Adrenal gland (tissue), 12 donors: ENCODE results near the gene TBC1D22A. TPM values are rescaled to one million over a fixed set of nuclear protein-coding genes. Genes with fewer than 3 reads are reported as not detected.

ENCODE experiments used
- DNase-seq, 7 donors: peaks; one replicate each; pipeline ENCODE4 v3.0.0-alpha.2; 2019 to 2020
- H3K27ac ChIP-seq, 5 donors: fragments of 200-600 bp; sonication (generic) in 4 of 5; 1 replicate in 3 of 5; 2 replicates in 2 of 5; pipeline versions ENCODE4 v1.5.1 to v1.8.0; 2016 to 2020; ENCODE audit warnings: mild to moderate bottlenecking in 1 of 5
- H3K27me3 ChIP-seq: fragments of 200-600 bp; 2 replicates; pipeline ENCODE4 v1.8.0; 2021
- H3K36me3 ChIP-seq, 2 donors: fragments of 200-600 bp; replicated peaks in 1 of 2; 1 replicate in 1 of 2; 2 replicates in 1 of 2; pipeline versions ENCODE4 v1.5.1 to v1.8.0; 2018 to 2022
- H3K4me1 ChIP-seq, 2 donors: fragments of 200-600 bp; replicated peaks in 1 of 2; 1 replicate in 1 of 2; 2 replicates in 1 of 2; pipeline versions ENCODE4 v1.5.1 to v1.8.0; 2018 to 2021
- H3K4me3 ChIP-seq, 4 donors: fragments of 200-600 bp; sonication (generic) in 3 of 4; one replicate each; pipeline ENCODE4 v1.5.1; 2016 to 2018
- H3K9me3 ChIP-seq, 3 donors: fragments of 200-600 bp; sonication (generic) in 1 of 3; replicated peaks in 1 of 3; 1 replicate in 2 of 3; 2 replicates in 1 of 3; pipeline versions ENCODE4 v1.5.1 to v1.8.0; 2016 to 2021
- CTCF ChIP-seq, 6 experiments: fragments of 450-650 bp in 4 of 6; fragments of 200-600 bp in 2 of 6; sonication (generic) in 1 of 6; IDR thresholded peaks; 1 replicate in 5 of 6; 2 replicates in 1 of 6; pipeline versions ENCODE4 v1.5.1 to v1.8.0; 2016 to 2021; ENCODE audit warnings: antibody characterized with exemption in 6 of 6, mild to moderate bottlenecking in 2 of 6, moderate library complexity in 1 of 6
- POLR2A ChIP-seq, 2 donors: fragments of 450-650 bp; IDR thresholded peaks; one replicate each; pipeline ENCODE4 v1.6.1; 2017; ENCODE audit warnings: antibody characterized with exemption in 2 of 2, mild to moderate bottlenecking in 2 of 2, moderate library complexity in 1 of 2
- WGBS, 4 donors: extraction: QIAGEN DNeasy Blood & Tissue Kit in 2 of 4; methylation state at CpG; one replicate each; pipeline versions ENCODE4 v1.1.5 to v1.1.7; 2013 to 2017; 5-methylcytosine and 5-hydroxymethylcytosine counted together
- intact Hi-C, 2 donors: fragments of 100-400 bp; cut with DNase I; formaldehyde crosslinking; loops; one replicate each; pipeline versions ENCODE4 v1.14.1 to v1.15.0; 2022 to 2023
- polyA plus RNA-seq, 3 donors: library from polyadenylated mRNA; stranded (reverse); fragments of 200-250 nt in 2 of 3; fragments of 350-450 nt in 1 of 3; fragmentation: Illumina TruSeq in 1 of 3; extraction: RNeasy Lipid Tissue Mini Kit (QIAGEN cat#74804) in 1 of 3; gene quantifications; one replicate each; pipeline ENCODE4 v1.2.3, GENCODE V29; 2013 to 2014
- total RNA-seq, 9 donors: library from RNA; depleted of rRNA in 4 of 9; stranded (reverse); fragments of >200 nt in 4 of 9; fragments of 120-200 nt in 1 of 9; fragmentation: NEBNext Ultra II Directional in 1 of 9; extraction: Animal tissue kit (Norgen Biotek cat#: 25700) in 1 of 9; gene quantifications; one replicate each; pipeline versions ENCODE4 v1.1.0 to v1.2.4, GENCODE V29; 2013 to 2023
- donor health status: healthy with polysubstance abuse.
- donor health status: Bipolar disorder and iron deficiency.
- donor health status: DM: yes; HTN: yes; CAD: no.
- donor health status: DM: no; HTN: no; CAD: no.
- donor health status: DM: no; HTN: no; CAD: no.
- donor health status: DM: yes; HTN: yes; CAD: no.

TBC1D22A gene
- total and polyA plus RNA-seq, 12 donors, result 11.5 to 44.2 (median 28.1) TPM

DNA sequence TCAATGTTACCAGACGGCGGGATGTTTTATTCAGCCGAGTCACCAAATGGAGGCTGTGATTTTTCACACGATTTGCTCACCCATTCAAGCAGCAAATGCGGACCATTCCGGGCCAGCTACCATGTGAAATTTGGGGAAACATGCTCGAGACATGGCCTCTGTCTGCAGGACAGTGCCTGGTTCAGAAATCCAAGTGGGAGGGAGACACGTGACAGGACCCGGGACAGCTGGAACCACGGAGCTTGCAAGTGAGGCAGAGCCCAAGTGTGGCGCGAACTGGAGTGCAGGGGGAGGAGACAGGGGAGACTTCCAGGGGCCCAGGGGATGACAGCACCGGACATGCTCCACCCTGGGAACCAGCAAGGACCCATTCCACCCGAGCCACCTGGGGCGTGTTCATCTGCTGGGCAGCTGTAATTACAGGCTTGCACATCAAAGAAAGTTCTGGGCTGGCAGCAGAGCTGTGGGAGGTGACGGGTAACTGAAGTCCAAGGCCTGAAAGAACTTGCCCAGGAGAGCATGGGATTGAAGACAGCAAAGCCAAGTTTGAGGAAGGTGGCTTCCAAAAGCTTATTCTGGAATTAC is 40.9 kb upstream of the TBC1D22A start:
- Histone ChIP-seq H3K4me3 (no peak overlapping the region), H3K36me3 (peaks cover 0 to 40% of the 10 kb centered on the region in 2 donors), H3K27ac (no peak overlapping the region), H3K9me3 (no peaks in the 10 kb centered on the region), H3K4me1 (no peaks in the 10 kb centered on the region), H3K27me3 (no peaks in the 10 kb centered on the region)
- DNase-seq, result no peak
- 87 to 91% (median 88%) methylated on average over 16 of the region's 16 CpGs for WGBS, 4 donors
- intact Hi-C loops, result no loop called here
- TF ChIP-seq POLR2A (IDR thresholded peaks at IDR 0.05) (no peak), CTCF (IDR thresholded peaks at IDR 0.05) (no peak)

DNA sequence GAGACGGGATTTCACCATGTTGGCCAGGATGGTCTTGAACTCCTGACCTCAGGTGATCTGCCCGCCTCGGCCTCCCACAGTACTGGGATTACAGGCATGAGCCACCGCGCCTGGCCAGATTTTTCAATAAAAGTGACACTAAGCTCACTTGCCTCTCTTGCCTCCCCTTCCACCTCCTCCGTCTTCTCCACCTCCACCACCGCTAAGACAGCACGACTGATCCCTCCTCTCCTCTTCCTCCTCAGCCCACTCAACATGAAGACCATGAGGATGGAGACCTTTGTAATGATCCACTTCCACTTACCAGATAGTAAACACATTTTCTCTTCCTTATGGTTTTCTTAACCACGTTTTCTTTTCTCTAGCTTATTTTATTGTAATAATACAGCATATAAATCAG is 38.6 kb upstream of the TBC1D22A start:
- H3K27me3 ChIP-seq, result no peaks in the 10 kb centered on the region
- no peak overlapping the region for H3K27ac ChIP-seq
- H3K36me3 ChIP-seq, result peaks cover 0 to 19% of the 10 kb centered on the region in 2 donors
- intact Hi-C loops, result no loop called here
- no peak overlapping the region for H3K4me3 ChIP-seq
- no peak for TF ChIP-seq CTCF (IDR thresholded peaks at IDR 0.05)
- TF ChIP-seq POLR2A (IDR thresholded peaks at IDR 0.05), result no peak
- peaks cover 0 to 4% of the 10 kb centered on the region in 2 donors for H3K4me1 ChIP-seq
- no peaks in the 10 kb centered on the region for H3K9me3 ChIP-seq
- DNase-seq, result no peak
- 93 to 95% (median 94%) methylated on average over 9 of the region's 9 CpGs for WGBS, 4 donors

DNA sequence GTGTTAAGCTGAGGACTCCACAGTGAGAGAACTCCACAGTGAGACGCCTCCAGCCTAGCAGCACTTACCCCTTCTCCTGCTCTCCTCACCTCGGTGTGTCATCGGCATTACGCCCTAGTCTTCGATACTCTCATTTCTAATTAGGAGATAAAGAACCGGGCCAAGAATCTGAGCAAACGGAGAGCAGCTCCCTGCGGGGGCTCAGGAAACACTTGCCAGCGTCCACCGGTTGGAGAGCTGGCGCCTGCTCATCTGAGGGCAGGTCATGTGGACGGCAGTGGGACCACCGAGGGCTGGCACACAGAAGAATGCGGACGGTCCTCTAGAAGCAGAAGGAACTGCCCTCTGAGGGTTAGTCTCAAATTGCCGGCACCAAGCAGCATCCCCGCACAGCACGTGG is 37.4 kb upstream of the TBC1D22A start:
- WGBS, 4 donors, result 89 to 91% (median 90%) methylated on average over 16 to 18 of the region's 18 CpGs
- Histone ChIP-seq H3K36me3 (peaks cover 0 to 7% of the 10 kb centered on the region in 2 donors), H3K9me3 (no peaks in the 10 kb centered on the region), H3K27ac (no peak overlapping the region), H3K4me1 (peaks cover 0 to 14% of the 10 kb centered on the region in 2 donors), H3K4me3 (no peak overlapping the region), H3K27me3 (no peaks in the 10 kb centered on the region)
- TF ChIP-seq POLR2A (IDR thresholded peaks at IDR 0.05) (no peak), CTCF (IDR thresholded peaks at IDR 0.05) (no peak)
- intact Hi-C loops, result no loop called here
- DNase-seq, result no peak

- Histone ChIP-seq H3K4me1 (peaks cover 3 to 26% of the 10 kb centered on the region in 2 donors), H3K27ac (no peak overlapping the region), H3K9me3 (no peaks in the 10 kb centered on the region), H3K4me3 (no peak overlapping the region), H3K27me3 (no peaks in the 10 kb centered on the region), H3K36me3 (peaks cover 0 to under 1% of the 10 kb centered on the region in 2 donors)
- intact Hi-C loops, result no loop called here
- TF ChIP-seq POLR2A (IDR thresholded peaks at IDR 0.05) (no peak), CTCF (IDR thresholded peaks at IDR 0.05) (no peak)
- WGBS, 4 donors, result 83 to 91% (median 88%) methylated on average over 24 to 38 of the region's 38 CpGs
- no peak for DNase-seq
Measured at GRCh38 chr22:46726066-46726985, 36.1 kb upstream of the TBC1D22A start.
